Stimulated activated effector memory CD8-positive, alpha-beta T cell treated with anti-CD3 and anti-CD28 coated beads, Interleukin-12 subunit alpha, Interleukin-12 subunit beta, amount 100 ng/mL, for 72 hours (primary cell): ENCODE measurements around the gene TACR3.
"Not testable (repeated sequence)": the region's sequence is repeated elsewhere in the genome, so short reads cannot be mapped to it uniquely, and the experiment has no call there.

Source experiments
- ATAC-seq: fragments of 150-1000 bp; cut with Tn5 transposase; 2 replicates; pipeline ENCODE4 v1.10.0; 2021
- DNase-seq, 2 donors: peaks; one replicate each; pipeline ENCODE4 v3.0.0; 2021 to 2022; ENCODE audit warnings: low spot score in 2 of 2
- H3K27ac Mint-ChIP-seq: one replicate; pipeline ENCODE4 v1.8.0; 2022; ENCODE audit warnings: mild to moderate bottlenecking, mixed read lengths
- H3K36me3 Mint-ChIP-seq: one replicate; pipeline ENCODE4 v1.8.0; 2022; ENCODE audit warnings: mild to moderate bottlenecking, mixed read lengths
- H3K4me1 Mint-ChIP-seq: one replicate; pipeline ENCODE4 v1.8.0; 2022; ENCODE audit warnings: mixed read lengths
- H3K4me3 Mint-ChIP-seq: one replicate; pipeline ENCODE4 v1.8.0; 2022; ENCODE audit warnings: mild to moderate bottlenecking, mixed read lengths
- H3K9me3 Mint-ChIP-seq: one replicate; pipeline ENCODE4 v1.8.0; 2022; ENCODE audit warnings: mixed read lengths

TACR3 gene, protein sequence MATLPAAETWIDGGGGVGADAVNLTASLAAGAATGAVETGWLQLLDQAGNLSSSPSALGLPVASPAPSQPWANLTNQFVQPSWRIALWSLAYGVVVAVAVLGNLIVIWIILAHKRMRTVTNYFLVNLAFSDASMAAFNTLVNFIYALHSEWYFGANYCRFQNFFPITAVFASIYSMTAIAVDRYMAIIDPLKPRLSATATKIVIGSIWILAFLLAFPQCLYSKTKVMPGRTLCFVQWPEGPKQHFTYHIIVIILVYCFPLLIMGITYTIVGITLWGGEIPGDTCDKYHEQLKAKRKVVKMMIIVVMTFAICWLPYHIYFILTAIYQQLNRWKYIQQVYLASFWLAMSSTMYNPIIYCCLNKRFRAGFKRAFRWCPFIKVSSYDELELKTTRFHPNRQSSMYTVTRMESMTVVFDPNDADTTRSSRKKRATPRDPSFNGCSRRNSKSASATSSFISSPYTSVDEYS

DNA sequence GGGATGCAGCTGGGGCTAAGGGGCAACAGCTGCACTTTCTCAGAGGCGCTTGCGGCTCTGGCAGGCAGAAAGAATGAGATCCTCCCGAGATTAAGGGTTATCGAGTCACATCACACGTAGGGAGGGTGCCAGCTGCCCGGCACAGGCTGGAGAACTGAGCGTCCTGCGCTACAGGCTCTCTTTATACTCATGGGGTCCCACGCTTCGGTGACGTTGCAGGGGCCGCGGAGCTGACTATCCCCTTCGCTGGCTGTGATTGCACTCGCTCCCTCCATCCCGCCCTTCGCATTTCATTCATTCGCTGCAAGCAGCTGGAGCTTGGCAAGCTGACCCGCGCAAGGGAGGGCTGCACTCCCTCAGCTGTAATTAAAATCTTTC, at the start of gene TACR3:
TSS of gene TACR3 (minus strand) at position 156 of the 378 bp plus-strand sequence. CDS start 310 bp downstream, outside the sequence.
- Mint-ChIP-seq H3K4me1 (no peaks in the 10 kb centered on the region), H3K27ac (no peak within 1 kb of the TSS), H3K36me3 (no peaks in the 10 kb centered on the region), H3K9me3 (peaks cover 5% of the 10 kb centered on the region), H3K4me3 (no peak within 1 kb of the TSS)
- peak; percentile 28 for ATAC-seq
- no peak for DNase-seq

DNA sequence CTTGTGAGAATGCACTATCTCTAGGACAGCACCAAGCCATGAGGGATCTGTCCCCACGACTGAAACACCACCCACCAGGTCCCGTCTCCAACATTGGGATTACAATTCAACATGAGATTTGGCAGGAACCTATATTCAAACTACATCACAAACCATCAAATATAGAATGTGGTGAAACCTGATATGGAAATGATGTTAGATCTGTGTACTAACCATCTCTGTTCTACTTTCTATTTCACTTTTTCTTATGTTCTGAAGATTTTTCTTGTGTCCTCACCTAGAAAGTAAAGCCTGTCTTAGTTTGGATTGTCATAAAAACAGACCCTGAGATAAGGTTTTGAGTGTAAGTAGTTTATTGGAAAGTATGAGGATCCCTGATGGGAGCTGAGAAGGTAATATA, 37.8 kb upstream of the TACR3 start:
- H3K36me3 Mint-ChIP-seq: no peaks in the 10 kb centered on the region
- H3K4me3 Mint-ChIP-seq: no peak overlapping the region

DNA sequence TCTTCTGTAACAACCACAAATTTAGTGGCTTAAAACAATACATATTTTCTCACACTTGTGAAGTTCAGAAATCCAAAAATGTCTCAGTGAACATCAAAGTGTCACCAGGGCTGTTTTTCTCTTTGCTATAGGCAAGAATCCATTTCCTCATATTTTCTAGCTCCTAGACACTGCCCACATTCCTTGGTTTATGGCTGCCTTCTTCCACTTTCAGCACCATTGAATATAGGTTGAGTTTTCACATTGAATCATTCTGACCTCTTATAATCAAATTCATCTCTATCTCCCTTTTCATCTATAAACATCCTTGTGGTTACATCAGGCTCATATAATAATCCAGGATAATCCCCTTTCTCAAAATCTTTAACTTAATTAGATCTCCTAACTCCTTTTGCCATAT, 37.0 kb upstream of the TACR3 start:
- DNase-seq (no peak), ATAC-seq (no peak)
- no peak overlapping the region for H3K4me3 Mint-ChIP-seq
- H3K9me3 Mint-ChIP-seq: peaks cover 4% of the 10 kb centered on the region
- H3K27ac Mint-ChIP-seq: no peak overlapping the region
- H3K4me1 Mint-ChIP-seq: no peaks in the 10 kb centered on the region
- no peaks in the 10 kb centered on the region for H3K36me3 Mint-ChIP-seq

More for the DNA sequence above, 37.8 kb upstream of the TACR3 start:
- no peak for ATAC-seq
- no peak for DNase-seq
- Mint-ChIP-seq H3K4me1 (no peaks in the 10 kb centered on the region), H3K9me3 (peaks cover 4% of the 10 kb centered on the region), H3K27ac (no peak overlapping the region)

DNA sequence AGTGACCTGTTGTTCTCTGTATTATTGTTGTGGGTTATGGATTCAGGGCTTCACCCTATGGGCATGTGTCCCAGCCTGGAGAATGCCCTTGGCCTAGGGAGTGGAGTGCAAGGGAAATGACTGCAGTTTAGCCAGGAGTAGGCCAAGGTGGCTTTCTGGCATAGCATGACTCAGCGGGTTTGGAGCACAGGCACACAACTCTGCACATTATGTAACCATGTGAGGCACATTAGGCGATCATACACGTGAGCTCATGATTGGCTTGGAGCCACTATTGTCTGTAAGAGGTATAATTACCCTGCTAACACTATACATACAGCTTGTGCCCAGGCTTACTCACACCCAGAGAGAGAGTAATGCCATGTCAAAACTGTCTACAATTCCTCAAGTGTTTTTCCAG, 35.1 kb upstream of the TACR3 start:
- Mint-ChIP-seq H3K9me3 (peaks cover 10% of the 10 kb centered on the region), H3K4me1 (no peaks in the 10 kb centered on the region), H3K36me3 (no peaks in the 10 kb centered on the region), H3K27ac (no peak overlapping the region), H3K4me3 (no peak overlapping the region)
- DNase-seq: no peak
- ATAC-seq: peak; percentile 22

DNA sequence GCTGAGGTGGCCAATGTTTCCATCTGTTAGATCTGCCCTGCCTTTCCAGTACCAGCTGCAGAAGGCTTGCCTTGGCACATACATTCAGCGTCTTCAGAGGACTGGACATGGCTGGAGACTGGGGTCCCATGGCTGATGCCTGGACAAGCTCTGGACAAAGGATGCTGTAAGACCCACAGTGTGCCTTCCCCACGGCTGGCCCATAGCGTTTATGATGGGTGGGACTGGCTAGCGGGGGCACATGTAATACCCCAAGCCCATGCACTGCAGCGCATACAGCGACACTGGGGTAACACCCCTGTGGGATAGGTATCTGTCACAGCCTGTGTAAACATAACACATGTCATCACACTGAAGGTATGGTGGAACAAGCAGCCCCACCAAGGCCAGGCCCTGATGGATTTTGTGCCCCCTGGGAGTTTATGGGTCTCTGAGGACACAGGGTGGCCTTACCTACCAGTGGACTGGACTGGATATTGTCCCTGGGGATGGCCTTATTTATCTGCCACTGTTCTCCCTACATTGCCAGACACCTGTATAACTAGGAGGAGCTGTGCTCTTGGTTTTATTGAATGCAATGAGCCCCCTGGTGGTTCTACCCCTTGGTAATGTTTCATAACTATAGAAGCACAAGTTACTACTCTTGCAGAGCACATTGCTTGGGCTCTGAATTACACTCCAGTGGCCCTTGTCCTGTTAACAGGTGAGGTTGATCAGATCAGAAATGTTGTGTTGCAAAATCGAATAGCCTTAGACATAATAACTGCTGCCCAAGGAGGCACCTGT, 34.3 kb upstream of the TACR3 start:
- peaks cover 13% of the 10 kb centered on the region for H3K9me3 Mint-ChIP-seq
- DNase-seq: no peak
- no peaks in the 10 kb centered on the region for H3K4me1 Mint-ChIP-seq
- ATAC-seq: peak; percentile 29
- H3K27ac Mint-ChIP-seq: no peak overlapping the region
- H3K36me3 Mint-ChIP-seq: no peaks in the 10 kb centered on the region
- no peak overlapping the region for H3K4me3 Mint-ChIP-seq

DNA sequence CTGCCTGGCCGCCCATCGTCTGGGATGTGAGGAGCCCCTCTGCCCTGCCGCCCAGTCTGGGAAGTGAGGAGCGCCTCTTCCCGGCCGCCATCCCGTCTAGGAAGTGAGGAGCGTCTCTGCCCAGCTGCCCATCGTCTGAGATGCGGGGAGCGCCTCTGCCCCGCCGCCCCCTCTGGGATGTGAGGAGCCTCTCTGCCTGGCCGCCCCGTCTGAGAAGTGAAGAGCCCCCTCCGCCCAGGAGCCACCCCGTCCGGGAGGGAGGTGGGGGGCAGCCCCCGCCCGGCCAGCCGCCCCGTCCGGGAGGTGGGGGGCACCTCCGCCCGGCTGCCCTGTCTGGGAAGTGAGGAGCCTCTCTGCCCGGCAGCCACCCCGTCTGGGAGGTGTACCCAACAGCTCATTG, 3.4 kb upstream of the TACR3 start:
- not testable (repeated sequence) for ATAC-seq, H3K27ac Mint-ChIP-seq, H3K9me3 Mint-ChIP-seq, H3K36me3 Mint-ChIP-seq, H3K4me1 Mint-ChIP-seq, H3K4me3 Mint-ChIP-seq, DNase-seq

DNA sequence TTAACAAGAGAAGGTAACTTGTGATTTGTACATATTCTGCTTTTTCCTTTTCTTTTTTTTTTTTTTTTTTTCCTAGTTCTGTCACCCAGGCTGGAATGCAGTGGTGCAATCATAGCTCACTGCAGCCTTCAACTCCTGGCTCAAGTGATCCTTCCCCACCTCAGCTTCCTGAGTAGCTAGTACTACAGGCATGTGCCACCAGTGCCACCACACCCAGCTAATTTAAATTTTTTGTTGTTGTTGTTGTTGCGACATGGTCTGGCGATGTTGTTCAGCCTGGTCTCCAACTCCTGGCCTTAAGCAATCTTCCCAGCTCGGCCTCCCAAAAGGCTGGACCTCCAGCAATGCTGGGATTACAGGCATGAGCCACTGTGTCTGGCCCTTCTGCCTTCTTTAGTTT, 1.5 kb upstream of the TACR3 start:
- ATAC-seq: no peak
- DNase-seq: no peak
- no peaks in the 10 kb centered on the region for H3K36me3 Mint-ChIP-seq
- peaks cover 10% of the 10 kb centered on the region for H3K9me3 Mint-ChIP-seq
- H3K4me1 Mint-ChIP-seq: no peaks in the 10 kb centered on the region
- no peak overlapping the region for H3K4me3 Mint-ChIP-seq
- no peak overlapping the region for H3K27ac Mint-ChIP-seq

DNA sequence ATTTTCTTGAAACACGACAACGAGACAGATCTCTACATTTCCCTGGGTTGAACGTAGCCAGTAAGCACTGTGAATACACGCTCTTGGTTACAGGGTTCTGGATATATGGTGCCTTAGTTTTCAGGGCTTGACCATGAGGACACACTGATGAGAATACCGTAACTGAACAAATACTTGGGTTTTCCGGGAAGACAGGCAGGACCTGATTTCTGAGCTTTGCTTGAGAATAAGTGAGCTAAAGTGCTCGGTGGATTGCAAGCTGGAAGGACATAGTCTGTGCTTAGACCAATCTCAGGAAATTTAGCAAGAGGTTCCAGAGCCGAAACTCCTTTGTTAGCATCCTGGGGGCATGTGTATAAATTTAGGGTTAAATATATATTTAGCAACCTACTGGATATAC, 876 bp upstream of the TACR3 start:
- Mint-ChIP-seq H3K9me3 (peaks cover 5% of the 10 kb centered on the region), H3K27ac (no peak overlapping the region), H3K4me1 (no peaks in the 10 kb centered on the region), H3K4me3 (no peak overlapping the region), H3K36me3 (no peaks in the 10 kb centered on the region)
- no peak for ATAC-seq
- DNase-seq: no peak

DNA sequence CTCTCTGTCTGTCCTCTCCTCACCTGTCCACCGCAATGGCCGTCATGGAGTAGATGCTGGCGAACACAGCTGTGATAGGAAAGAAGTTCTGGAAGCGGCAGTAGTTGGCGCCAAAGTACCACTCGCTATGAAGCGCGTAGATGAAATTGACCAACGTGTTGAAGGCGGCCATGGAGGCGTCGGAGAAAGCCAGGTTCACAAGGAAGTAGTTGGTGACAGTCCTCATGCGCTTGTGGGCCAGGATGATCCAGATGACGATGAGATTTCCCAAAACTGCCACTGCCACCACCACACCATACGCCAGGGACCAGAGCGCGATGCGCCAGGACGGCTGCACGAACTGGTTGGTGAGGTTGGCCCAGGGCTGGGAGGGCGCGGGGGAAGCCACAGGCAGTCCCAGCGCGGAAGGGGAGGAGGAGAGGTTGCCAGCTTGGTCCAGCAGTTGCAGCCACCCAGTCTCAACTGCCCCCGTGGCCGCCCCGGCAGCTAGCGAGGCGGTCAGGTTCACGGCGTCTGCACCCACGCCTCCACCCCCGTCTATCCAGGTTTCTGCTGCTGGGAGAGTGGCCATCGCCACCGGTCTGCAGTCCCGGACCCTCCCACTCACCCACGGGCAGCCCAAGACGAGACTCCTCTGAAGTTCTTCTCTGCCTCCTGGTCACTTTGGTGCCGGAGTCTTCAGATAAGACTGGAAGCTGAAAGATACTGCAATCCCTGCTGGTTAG, 518 bp downstream of the TACR3 start:
- H3K36me3 Mint-ChIP-seq: no peaks in the 10 kb centered on the region
- peaks cover 5% of the 10 kb centered on the region for H3K9me3 Mint-ChIP-seq
- peak; percentile 37 for ATAC-seq

DNA sequence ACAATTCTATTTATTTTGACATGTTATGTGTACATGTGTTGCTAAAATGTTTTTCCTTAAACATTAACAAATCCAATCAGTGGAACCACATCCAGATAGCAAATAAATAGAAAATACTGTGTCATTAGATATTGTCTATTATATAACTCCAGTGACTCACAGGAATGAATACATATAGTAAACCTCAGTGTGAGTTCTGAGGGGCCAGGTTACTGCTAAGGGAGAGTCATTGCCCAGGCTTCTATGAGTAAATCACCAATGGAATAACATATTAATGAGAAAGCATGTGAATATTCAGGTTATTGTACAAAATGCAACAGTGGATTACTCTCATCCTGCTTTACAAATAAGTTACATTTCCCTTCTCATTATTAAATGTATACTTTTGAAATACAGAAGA, 27.2 kb downstream of the TACR3 start:
- DNase-seq (no peak), ATAC-seq (no peak)
- H3K36me3 Mint-ChIP-seq: no peaks in the 10 kb centered on the region
- H3K4me1 Mint-ChIP-seq: no peaks in the 10 kb centered on the region
- no peak overlapping the region for H3K27ac Mint-ChIP-seq
- H3K4me3 Mint-ChIP-seq: no peak overlapping the region
- H3K9me3 Mint-ChIP-seq: peaks cover 6% of the 10 kb centered on the region

More for the DNA sequence above, 518 bp downstream of the TACR3 start:
- H3K4me1 Mint-ChIP-seq: no peaks in the 10 kb centered on the region
- no peak for DNase-seq
- no peak overlapping the region for H3K4me3 Mint-ChIP-seq
- H3K27ac Mint-ChIP-seq: no peak overlapping the region

DNA sequence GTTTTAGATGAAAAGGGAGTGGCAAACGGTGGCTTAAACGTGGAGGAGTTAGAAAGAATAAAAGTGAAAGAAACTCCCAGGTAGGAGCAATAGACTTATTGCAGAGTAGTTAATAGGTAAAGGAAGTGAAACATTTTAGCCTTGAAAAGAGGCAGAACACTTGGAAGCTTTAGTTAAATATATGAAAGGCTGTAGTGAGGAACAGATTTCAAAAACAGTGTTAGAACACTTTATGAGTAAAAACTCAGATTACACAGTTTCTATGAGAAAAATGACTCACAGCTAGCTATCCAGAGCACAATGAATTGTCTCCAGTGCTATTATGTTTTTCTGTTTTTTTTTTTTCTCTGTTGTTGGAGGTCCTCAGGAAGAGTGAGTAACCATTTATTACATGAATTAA, 45.8 kb downstream of the TACR3 start:
- Mint-ChIP-seq H3K27ac (no peak overlapping the region), H3K9me3 (peaks cover 17% of the 10 kb centered on the region), H3K36me3 (no peaks in the 10 kb centered on the region), H3K4me3 (no peak overlapping the region), H3K4me1 (no peaks in the 10 kb centered on the region)
- DNase-seq (no peak), ATAC-seq (no peak)

DNA sequence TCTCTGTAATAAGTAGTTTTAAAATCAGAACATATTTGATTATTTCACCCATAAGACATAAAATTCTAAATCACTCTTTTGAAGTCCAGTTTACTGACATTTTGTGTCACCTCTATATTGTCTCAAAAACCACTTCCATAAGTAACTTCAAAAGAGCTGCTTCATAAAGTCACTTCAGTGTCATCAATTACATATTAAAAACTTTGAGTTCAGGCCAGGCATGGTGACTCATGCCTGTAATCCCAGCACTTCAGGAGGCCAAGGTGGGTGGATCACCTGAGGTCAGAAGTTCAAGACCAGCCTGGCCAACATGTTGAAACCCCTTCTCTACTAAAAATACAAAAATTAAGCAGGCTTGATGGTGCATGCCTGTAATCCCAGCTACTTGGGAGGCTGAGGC, 53.0 kb downstream of the TACR3 start:
- H3K9me3 Mint-ChIP-seq, H3K4me1 Mint-ChIP-seq, DNase-seq, H3K4me3 Mint-ChIP-seq, H3K36me3 Mint-ChIP-seq, H3K27ac Mint-ChIP-seq, ATAC-seq: not testable (repeated sequence)

DNA sequence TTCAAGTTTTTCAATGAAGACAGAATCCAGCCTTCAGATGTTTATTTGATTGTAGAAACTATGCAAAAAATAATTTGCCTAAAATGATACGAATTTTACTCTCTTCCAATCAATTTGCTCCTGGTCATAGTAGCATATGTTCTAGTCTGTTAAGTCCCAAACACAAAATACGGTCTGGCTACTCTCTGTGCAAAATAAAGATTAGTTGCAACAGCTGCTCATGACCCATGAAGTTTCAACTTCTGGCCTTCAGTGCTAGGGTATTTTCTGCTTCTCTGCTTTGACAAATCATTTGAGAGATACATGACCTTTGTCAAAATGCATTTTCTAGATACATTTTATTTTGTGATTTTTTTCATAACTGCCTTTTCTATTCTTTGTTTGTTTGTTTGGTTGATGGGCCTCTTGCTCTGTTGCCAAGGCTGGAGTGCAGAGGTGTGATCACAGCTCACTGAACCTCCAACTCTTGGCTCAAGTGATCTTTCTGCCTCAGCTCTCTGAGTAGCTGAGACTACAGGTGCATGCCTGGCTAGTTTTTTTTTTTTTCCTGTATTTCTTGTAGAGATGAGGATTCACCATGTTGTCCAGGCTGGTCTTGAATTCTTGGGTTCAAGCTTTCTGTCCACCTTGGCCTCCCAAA, 55.2 kb downstream of the TACR3 start:
- Mint-ChIP-seq H3K9me3 (peaks cover 9% of the 10 kb centered on the region), H3K36me3 (no peaks in the 10 kb centered on the region), H3K4me3 (no peak overlapping the region), H3K4me1 (no peaks in the 10 kb centered on the region), H3K27ac (no peak overlapping the region)
- no peak for ATAC-seq
- DNase-seq: no peak

DNA sequence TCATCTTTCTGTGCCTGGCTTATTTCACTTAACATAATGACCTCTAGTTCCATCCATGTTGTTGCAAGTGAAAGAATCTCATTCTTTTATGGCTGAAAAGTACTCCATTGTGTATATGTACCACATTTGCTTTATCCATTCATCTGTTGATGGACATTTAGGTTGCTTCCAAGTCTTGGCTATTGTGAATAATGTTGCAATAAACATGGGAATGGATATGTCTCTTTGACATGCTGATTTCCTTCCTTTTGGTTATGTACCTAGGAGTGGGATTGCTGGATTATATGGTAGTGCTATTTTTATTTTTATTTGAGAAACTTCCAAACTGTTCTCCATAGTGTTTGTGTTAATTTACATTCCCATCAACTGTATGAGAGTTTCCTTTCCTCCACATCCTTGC, 71.2 kb downstream of the TACR3 start:
- H3K4me1 Mint-ChIP-seq: no peaks in the 10 kb centered on the region
- ATAC-seq (no peak), DNase-seq (no peak)
- H3K9me3 Mint-ChIP-seq: peaks cover 7% of the 10 kb centered on the region
- H3K36me3 Mint-ChIP-seq: no peaks in the 10 kb centered on the region
- H3K27ac Mint-ChIP-seq: no peak overlapping the region
- no peak overlapping the region for H3K4me3 Mint-ChIP-seq

DNA sequence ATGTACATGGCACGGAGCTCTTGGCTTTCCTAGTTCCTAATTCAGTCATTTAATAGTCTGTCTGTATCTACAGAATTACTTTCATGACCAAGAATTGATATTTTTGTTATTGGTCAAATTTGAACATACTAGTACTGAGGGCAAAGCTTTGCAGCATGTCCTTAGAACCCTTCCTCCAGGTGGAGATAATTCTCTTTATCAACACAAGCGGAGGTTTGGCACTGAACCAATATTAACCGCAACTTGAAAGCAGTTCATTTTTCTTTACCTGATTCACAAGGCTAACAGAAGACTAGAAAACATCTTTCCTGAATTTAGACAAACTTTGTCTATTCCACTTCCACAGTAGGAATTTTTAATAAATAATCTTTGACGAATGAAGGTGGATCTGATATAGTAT, 73.8 kb downstream of the TACR3 start:
- H3K4me3 Mint-ChIP-seq: no peak overlapping the region

More for the DNA sequence above, 73.8 kb downstream of the TACR3 start:
- Mint-ChIP-seq H3K4me1 (no peaks in the 10 kb centered on the region), H3K27ac (no peak overlapping the region), H3K36me3 (no peaks in the 10 kb centered on the region), H3K9me3 (peaks cover 2% of the 10 kb centered on the region)
- no peak for ATAC-seq
- no peak for DNase-seq
